ENCODE data around the gene DCLK2.

Gene DCLK2

DNA sequence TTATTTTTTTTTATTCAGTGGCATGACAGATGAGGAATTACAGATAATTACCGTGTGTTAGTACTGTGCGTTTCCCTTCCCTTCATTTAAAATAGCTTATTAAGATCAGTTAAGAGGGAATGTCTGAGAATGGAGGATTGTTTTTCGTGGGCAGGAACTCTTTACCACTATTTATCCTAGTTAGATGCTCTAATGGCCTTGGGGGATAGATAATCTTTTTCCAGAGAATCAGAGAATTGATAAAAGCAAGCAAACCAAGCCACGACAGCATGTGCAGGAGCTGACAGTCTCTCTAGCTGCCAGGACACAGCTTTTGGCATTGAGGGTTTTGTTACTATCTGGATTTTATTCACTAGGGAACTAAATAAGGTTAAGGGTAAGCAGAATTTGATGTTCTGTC, 128.7 kb downstream of the DCLK2 start:
- TF ChIP-seq, protein P1, sequence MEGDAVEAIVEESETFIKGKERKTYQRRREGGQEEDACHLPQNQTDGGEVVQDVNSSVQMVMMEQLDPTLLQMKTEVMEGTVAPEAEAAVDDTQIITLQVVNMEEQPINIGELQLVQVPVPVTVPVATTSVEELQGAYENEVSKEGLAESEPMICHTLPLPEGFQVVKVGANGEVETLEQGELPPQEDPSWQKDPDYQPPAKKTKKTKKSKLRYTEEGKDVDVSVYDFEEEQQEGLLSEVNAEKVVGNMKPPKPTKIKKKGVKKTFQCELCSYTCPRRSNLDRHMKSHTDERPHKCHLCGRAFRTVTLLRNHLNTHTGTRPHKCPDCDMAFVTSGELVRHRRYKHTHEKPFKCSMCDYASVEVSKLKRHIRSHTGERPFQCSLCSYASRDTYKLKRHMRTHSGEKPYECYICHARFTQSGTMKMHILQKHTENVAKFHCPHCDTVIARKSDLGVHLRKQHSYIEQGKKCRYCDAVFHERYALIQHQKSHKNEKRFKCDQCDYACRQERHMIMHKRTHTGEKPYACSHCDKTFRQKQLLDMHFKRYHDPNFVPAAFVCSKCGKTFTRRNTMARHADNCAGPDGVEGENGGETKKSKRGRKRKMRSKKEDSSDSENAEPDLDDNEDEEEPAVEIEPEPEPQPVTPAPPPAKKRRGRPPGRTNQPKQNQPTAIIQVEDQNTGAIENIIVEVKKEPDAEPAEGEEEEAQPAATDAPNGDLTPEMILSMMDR (IDR thresholded peaks at IDR 0.05; ENCODE audit: low read length, missing control alignments) = no peak
- no peak overlapping the region for H3K4me3 ChIP-seq (replicated peaks; ENCODE audit: low read depth, low read length)
- no peak for DNase-seq (ENCODE audit: low read depth)

DNA sequence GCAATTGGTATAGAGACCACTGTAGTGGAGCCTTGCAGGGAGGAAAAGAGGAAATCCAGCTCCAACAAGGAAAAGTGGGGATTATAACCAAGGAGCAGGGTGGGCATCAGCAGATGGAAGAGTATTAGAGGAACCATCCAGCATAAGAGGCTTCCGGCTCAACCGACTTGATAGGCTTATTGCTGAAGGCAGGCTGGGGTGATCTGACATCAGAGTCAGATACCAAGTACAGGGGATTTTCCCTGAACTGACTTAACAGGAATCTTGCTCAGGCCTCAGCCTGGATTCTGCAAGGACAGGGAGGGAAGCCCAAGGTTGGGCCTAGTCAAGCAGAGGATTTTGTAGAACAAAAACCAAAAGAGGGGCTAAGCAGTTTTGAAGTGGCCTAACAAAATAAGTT, 129.6 kb downstream of the DCLK2 start:
- TF ChIP-seq, protein P1 (IDR thresholded peaks at IDR 0.05; ENCODE audit: low read length, missing control alignments) = no peak
- DNase-seq (ENCODE audit: low read depth) = peak; percentile 29
- H3K4me3 ChIP-seq (replicated peaks; ENCODE audit: low read depth, low read length) = no peak overlapping the region

DNA sequence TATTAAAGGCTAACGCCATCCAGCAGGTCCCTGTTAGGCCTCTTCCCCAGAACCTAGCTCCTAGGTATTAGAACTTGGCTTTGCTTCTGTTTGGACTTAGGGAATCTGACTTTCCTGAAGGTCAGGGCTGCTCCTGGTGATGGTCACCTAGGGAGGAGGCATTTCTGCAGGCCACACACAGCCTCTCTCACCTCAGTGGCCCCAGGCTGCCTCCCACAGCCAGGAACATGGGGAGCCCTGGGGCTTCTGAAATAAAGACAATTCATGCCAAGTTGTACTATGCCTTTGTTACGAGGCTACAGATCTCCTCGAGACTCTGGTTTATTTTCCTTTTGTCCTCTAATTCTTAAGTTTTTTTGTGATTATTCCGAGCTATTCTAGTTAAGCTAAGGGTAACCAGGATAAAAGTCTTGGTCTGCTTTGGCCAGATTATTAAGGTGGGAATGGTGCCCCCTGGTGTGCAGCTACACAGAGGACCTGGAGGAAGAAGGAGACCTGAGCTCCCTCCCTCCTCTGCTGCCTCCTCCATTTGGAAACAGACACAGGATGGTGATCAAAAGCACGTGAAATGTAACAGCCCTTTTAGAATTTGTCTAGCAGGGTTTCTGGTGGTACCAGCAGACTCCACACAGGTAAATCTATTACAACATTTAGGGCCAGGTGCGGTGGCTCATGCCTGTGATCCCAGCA, 131.0 kb downstream of the DCLK2 start:
- DNase-seq (ENCODE audit: low read depth) = peak; percentile 84

DNA sequence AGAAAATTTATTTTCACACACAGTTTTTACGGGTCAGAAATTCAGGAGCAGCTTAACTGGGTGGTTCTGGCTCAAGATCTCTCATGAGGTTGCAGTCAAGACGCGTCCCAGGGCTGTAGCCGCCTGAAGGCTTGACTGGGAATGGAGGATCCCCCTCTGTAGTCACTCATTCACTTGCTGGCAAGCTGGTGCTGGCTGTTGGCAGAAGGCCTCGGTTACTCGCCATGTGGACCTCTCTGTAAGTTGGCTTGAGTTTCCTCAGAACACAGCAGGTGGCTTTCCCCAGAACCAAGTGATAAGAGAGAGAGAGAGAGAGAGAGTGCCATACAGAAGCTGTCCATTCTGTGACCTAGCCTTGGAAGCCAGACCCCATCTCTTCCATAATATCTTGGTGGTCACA, 132.8 kb downstream of the DCLK2 start:
- TF ChIP-seq, protein P1 (IDR thresholded peaks at IDR 0.05; ENCODE audit: low read length, missing control alignments) = no peak
- DNase-seq (ENCODE audit: low read depth) = no peak
- H3K4me3 ChIP-seq (replicated peaks; ENCODE audit: low read depth, low read length) = no peak overlapping the region

More for the DNA sequence above, 131.0 kb downstream of the DCLK2 start:
- H3K4me3 ChIP-seq (replicated peaks; ENCODE audit: low read depth, low read length) = no peak overlapping the region
- TF ChIP-seq, protein P1 (IDR thresholded peaks at IDR 0.05; ENCODE audit: low read length, missing control alignments) = peak; percentile 74

DNA sequence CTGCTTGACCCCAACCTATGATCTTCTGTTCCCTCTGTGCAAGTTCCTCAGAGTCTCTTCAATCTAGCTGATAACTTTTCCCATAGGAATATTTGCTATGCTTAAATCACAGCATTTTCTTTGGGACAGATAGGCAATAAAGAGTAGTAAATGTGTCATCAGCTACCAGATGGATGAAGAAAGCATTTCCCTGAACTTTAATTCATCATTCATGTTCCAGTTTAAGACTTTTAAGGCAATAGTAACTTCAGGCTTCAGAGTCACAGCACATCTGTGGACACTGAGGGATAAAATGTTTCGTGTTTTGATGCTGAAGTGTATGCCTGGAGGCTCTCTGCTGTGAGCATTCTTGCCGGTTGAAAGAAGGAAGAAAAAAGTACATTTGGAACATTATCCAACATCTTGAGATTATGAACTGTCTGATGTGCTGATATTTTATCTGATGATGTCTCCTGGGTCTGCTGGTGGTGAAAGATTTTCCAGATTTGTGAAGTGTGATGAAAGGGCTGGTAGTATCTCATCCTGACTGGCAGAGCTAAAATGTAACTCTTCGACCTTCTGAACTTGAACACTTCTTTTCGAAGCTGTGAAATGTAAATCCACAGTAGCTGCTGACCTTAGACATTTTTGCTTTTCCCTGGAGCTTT, 133.7 kb downstream of the DCLK2 start:
- no peak for DNase-seq (ENCODE audit: low read depth)
- TF ChIP-seq, protein P1 (IDR thresholded peaks at IDR 0.05; ENCODE audit: low read length, missing control alignments) = no peak
- H3K4me3 ChIP-seq (replicated peaks; ENCODE audit: low read depth, low read length) = no peak overlapping the region

DNA sequence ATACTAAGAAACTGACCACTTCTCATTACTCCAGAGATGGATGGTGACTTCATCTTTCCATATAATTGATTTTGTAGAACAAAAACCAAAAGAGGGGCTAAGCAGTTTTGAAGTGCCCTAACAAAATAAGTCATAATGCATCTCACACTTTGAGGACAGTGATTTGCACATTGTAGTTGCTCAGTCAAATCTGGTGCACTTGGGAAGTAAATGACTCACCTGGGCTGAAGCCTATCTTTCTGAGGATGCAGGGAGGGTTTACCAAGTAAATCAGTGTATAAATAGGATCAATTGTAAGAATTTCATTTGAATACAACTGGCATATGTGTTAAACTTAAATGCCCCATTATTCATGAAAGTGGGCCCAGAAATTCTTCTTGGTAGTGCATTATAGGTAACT, 134.2 kb downstream of the DCLK2 start:
- TF ChIP-seq, protein P1 (IDR thresholded peaks at IDR 0.05; ENCODE audit: low read length, missing control alignments) = no peak
- no peak overlapping the region for H3K4me3 ChIP-seq (replicated peaks; ENCODE audit: low read depth, low read length)
- no peak for DNase-seq (ENCODE audit: low read depth)

All from fibroblast of pulmonary artery (primary cell).